ENCODE measurements around the gene SORBS1. TPM values are rescaled to one million over a fixed set of nuclear protein-coding genes. Genes with fewer than 3 reads are reported as not detected.

The SORBS1 gene
- total RNA-seq, 1 donor from 2014 or later = 416 TPM

- H3K27me3 ChIP-seq = no peaks in the 10 kb centered on the region
- H3K4me1 ChIP-seq = no peaks in the 10 kb centered on the region
- no peaks in the 10 kb centered on the region for H3K36me3 ChIP-seq
- no peaks in the 10 kb centered on the region for H3K9me3 ChIP-seq
- H3K4me3 ChIP-seq = no peak overlapping the region
- no peak overlapping the region for H3K27ac ChIP-seq
- TF ChIP-seq, protein P1, sequence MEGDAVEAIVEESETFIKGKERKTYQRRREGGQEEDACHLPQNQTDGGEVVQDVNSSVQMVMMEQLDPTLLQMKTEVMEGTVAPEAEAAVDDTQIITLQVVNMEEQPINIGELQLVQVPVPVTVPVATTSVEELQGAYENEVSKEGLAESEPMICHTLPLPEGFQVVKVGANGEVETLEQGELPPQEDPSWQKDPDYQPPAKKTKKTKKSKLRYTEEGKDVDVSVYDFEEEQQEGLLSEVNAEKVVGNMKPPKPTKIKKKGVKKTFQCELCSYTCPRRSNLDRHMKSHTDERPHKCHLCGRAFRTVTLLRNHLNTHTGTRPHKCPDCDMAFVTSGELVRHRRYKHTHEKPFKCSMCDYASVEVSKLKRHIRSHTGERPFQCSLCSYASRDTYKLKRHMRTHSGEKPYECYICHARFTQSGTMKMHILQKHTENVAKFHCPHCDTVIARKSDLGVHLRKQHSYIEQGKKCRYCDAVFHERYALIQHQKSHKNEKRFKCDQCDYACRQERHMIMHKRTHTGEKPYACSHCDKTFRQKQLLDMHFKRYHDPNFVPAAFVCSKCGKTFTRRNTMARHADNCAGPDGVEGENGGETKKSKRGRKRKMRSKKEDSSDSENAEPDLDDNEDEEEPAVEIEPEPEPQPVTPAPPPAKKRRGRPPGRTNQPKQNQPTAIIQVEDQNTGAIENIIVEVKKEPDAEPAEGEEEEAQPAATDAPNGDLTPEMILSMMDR (IDR thresholded peaks at IDR 0.05) = no peak
- intact Hi-C loops (cut with DNase I) = no loop called here
- no peak for DNase-seq (ENCODE audit: low spot score in 2 of 2)
These were observed 18.8 kb upstream of the SORBS1 start for GRCh38 chr10:95579835-95580535.

GRCh38 chr10:95579292-95579691 lies 18.1 kb upstream of the SORBS1 start:
- Histone ChIP-seq H3K27me3 (no peaks in the 10 kb centered on the region), H3K36me3 (no peaks in the 10 kb centered on the region), H3K9me3 (no peaks in the 10 kb centered on the region), H3K27ac (no peak overlapping the region), H3K4me3 (no peak overlapping the region), H3K4me1 (no peaks in the 10 kb centered on the region)
- intact Hi-C loops (cut with DNase I) = no loop called here
- DNase-seq (ENCODE audit: low spot score in 2 of 2) = no peak
- TF ChIP-seq, protein P1 (IDR thresholded peaks at IDR 0.05) = no peak

DNA sequence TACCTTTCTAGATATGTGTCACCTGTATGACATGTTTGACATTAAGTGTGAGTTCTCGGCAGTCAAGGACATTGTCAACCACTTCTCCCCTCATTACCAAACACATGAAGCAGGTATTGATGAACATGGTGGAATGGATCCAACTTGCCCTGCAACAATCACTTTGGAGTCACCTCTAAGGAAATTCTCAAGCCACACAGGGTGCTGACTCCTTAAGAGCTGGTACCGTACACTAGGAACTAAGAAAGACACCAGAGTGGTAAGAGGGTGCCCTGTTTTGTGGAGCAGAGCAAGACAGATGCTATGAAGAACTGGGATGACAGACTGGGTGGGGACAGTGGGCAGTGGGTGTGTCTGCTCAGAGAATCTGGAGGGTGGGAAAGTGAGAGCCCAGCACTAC lies 17.4 kb upstream of the SORBS1 start:
- no peak overlapping the region for H3K27ac ChIP-seq
- H3K9me3 ChIP-seq = no peaks in the 10 kb centered on the region
- TF ChIP-seq, protein P1 (IDR thresholded peaks at IDR 0.05) = no peak
- H3K27me3 ChIP-seq = no peaks in the 10 kb centered on the region
- intact Hi-C loops (cut with DNase I) = no loop called here
- no peak overlapping the region for H3K4me3 ChIP-seq
- DNase-seq (ENCODE audit: low spot score in 2 of 2) = no peak
- H3K36me3 ChIP-seq = no peaks in the 10 kb centered on the region
- H3K4me1 ChIP-seq = no peaks in the 10 kb centered on the region

- Histone ChIP-seq H3K4me3 (no peak overlapping the region), H3K27ac (no peak overlapping the region), H3K4me1 (no peaks in the 10 kb centered on the region), H3K27me3 (no peaks in the 10 kb centered on the region), H3K9me3 (no peaks in the 10 kb centered on the region), H3K36me3 (no peaks in the 10 kb centered on the region)
- TF ChIP-seq, protein P1 (IDR thresholded peaks at IDR 0.05) = no peak
- DNase-seq (ENCODE audit: low spot score in 2 of 2) = no peak
- intact Hi-C loops (cut with DNase I) = no loop called here
These were observed 13.6 kb upstream of the SORBS1 start for GRCh38 chr10:95574649-95575365.

DNA sequence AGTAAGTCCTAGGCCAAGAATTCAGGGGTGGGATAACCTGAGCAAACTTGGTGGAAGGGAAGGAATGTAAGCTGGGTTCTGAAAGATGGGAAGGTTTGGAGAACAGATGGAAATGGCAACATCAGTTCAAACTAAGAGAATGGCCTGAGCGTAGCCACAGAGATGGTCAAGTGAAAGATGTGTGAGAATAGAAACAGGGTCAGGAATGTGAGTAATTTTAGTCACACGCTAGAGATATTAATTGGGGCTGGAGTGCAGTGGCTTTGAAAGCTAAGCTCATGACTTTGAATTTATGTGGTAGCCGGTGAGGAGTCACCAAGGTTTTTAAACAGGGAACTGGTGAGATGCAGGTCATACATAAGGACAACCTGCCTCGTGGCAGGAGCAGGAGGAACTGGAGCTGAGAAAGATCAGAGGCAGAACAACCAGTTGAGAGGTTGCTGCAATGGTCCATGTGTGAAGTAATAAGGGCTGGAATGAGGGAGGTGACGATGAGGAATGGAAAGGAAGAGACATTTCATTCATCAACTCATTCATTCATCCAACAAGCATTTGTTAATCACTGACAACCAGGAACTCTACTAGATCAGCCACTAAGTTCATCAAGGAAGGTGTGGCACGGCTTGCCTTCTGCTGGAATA lies 12.9 kb upstream of the SORBS1 start:
- no peaks in the 10 kb centered on the region for H3K27me3 ChIP-seq
- no peaks in the 10 kb centered on the region for H3K9me3 ChIP-seq
- TF ChIP-seq, protein P1 (IDR thresholded peaks at IDR 0.05) = no peak
- DNase-seq (ENCODE audit: low spot score in 2 of 2) = no peak
- H3K36me3 ChIP-seq = no peaks in the 10 kb centered on the region
- H3K27ac ChIP-seq = no peak overlapping the region
- H3K4me3 ChIP-seq = no peak overlapping the region
- intact Hi-C loops (cut with DNase I) = no loop called here
- H3K4me1 ChIP-seq = no peaks in the 10 kb centered on the region

Measured in ascending aorta (tissue), 2 donors.